ENCODE data around the gene CFDP1. TPM values are rescaled to one million over a fixed set of nuclear protein-coding genes. Genes with fewer than 3 reads are reported as not detected.

Gene CFDP1
- total and polyA plus RNA-seq, 11 donors = 17.7 to 60.6 (median 25.3) TPM

DNA sequence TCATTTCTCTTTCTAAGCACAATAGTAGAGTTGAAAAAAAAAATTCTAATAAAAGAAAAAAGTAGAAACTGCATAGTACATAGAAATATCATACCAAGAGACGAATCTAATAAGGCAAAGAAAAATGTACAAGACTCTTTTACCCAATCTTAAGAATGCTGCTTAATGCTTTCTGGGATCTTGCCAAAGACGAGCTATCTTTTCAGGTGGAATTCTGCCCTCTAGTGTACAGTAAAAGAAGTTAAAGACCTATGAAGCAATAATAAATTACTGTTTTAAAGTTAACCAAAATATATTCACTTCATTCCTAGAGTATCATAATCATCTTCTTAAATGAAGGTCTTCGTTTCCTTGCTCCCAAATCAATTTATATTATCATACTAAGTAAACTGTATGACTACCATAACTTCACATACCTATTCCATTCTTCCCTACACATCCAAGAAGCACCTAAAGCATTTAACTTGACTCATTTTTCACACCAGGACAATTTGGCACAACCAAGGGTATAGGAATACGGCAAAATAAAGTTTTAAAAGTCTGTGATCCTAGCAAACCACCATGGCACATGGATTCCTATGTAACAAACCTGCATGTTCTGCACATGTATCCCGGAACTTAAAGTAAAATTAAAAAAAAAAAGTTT is 47.7 kb downstream of the CFDP1 start:
- peak in 1 of 5 donors; percentile 29 for DNase-seq
- 31 to 36% (median 33%) methylated on average over 5 of the region's 5 CpGs for WGBS, 4 donors
- Histone ChIP-seq H3K9me3 (no peaks in the 10 kb centered on the region), H3K27ac (no peak overlapping the region), H3K4me1 (peaks cover 0 to 44% (median 18%) of the 10 kb centered on the region in 12 donors), H3K4me3 (no peak overlapping the region), H3K27me3 (peaks cover 0 to 18% (median 0%) of the 10 kb centered on the region in 9 donors), H3K36me3 (peaks cover 0 to 19% (median 6%) of the 10 kb centered on the region in 9 donors)
- intact Hi-C loops (cut with DNase I) = loop anchor here in 9 of 10 donors (1.0 to 5.0 kb wide), 9 partner anchors 79 to 188 kb away; no protein-coding TSS in a partner anchor
- no peak for ATAC-seq
- TF ChIP-seq CTCF (IDR thresholded peaks at IDR 0.05) (peak; percentile 63 to 85 (median 74)), POLR2A (IDR thresholded peaks at IDR 0.05) (no peak)

- DNase-seq = no peak
- no peak for ATAC-seq
- 50 to 69% (median 59%) methylated on average over 1 of the region's 1 CpG for WGBS, 4 donors
- Histone ChIP-seq H3K4me1 (peaks cover 0 to 44% (median 6%) of the 10 kb centered on the region in 12 donors), H3K27ac (no peak overlapping the region), H3K27me3 (peaks cover 0 to 31% (median 0%) of the 10 kb centered on the region in 9 donors), H3K4me3 (no peak overlapping the region), H3K36me3 (peaks cover 0 to 25% (median 0%) of the 10 kb centered on the region in 9 donors), H3K9me3 (no peaks in the 10 kb centered on the region)
- intact Hi-C loops (cut with DNase I) = loop anchor here in 2 of 10 donors (2.0 to 5.0 kb wide), 3 partner anchors 76 to 181 kb away; no protein-coding TSS in a partner anchor
- no peak for TF ChIP-seq POLR2A (IDR thresholded peaks at IDR 0.05)
Observed at GRCh38 chr16:75383141-75383540, 50.2 kb downstream of the CFDP1 start.

- H3K27me3 ChIP-seq = peaks cover 0 to 37% (median 0%) of the 10 kb centered on the region in 9 donors
- ATAC-seq (no peak), DNase-seq (no peak)
- TF ChIP-seq CTCF (IDR thresholded peaks at IDR 0.05) (no peak), POLR2A (IDR thresholded peaks at IDR 0.05) (no peak)
- no peak overlapping the region for H3K4me3 ChIP-seq
- peaks cover 0 to 49% (median 6%) of the 10 kb centered on the region in 12 donors for H3K4me1 ChIP-seq
- no peaks in the 10 kb centered on the region for H3K9me3 ChIP-seq
- H3K36me3 ChIP-seq = peaks cover 0 to 20% (median 4%) of the 10 kb centered on the region in 9 donors
- H3K27ac ChIP-seq = no peak overlapping the region
- intact Hi-C loops (cut with DNase I) = loop anchor here in 2 of 10 donors (2.0 to 5.0 kb wide), 3 partner anchors 75 to 180 kb away; no protein-coding TSS in a partner anchor
- 93 to 100% (median 97%) methylated on average over 2 of the region's 2 CpGs for WGBS, 4 donors
Observed at GRCh38 chr16:75382611-75383010, 50.7 kb downstream of the CFDP1 start.

DNA sequence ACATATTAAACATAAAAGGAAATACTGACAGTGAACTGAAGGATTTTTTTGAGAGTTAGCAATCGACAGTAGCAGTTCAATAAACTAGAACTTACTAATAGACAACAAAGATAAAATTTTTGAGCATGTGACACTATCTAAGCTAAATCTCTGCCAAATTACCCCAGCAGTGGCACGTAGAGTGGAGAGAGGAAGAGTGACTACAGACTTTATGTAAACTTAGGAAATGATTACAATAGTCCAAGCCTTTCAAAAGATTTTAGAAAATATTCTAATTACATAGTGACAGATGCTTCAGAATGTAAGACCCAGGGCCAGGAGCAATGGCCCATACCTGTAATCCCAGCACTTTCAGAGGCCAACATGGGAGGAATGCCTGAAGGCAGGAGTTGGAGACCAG is 52.4 kb downstream of the CFDP1 start:
- Histone ChIP-seq H3K9me3 (no peaks in the 10 kb centered on the region), H3K4me1 (peaks cover 0 to 52% (median 6%) of the 10 kb centered on the region in 12 donors), H3K36me3 (peaks cover 0 to 22% (median 0%) of the 10 kb centered on the region in 9 donors), H3K4me3 (no peak overlapping the region), H3K27me3 (peaks cover 0 to 52% (median 0%) of the 10 kb centered on the region in 9 donors), H3K27ac (peak overlapping the region in 3 of 12 donors; percentile 14 to 35 (median 17))
- ATAC-seq = peak in 1 of 4 donors; percentile 53
- no peak for TF ChIP-seq CTCF (IDR thresholded peaks at IDR 0.05)
- TF ChIP-seq POLR2A (IDR thresholded peaks at IDR 0.05) = no peak
- intact Hi-C loops (cut with DNase I) = loop anchor here in 2 of 10 donors (5.0 kb wide), 2 partner anchors 74 to 179 kb away; no protein-coding TSS in a partner anchor
- WGBS, 4 donors = 53 to 59% (median 55%) methylated on average over 2 of the region's 2 CpGs
- no peak for DNase-seq

Measured in heart left ventricle (tissue), 16 donors.